ENCODE measurements around the gene PRH2. TPM values are rescaled to one million over a fixed set of nuclear protein-coding genes. Genes with fewer than 3 reads are reported as not detected.

The PRH2 gene
- total and polyA plus RNA-seq, 9 of the 15 experiments (the other 6 are each of a cell fraction or from before 2014, with no cell fraction given) = 0.18 to 0.81 (median 0.24) TPM; not detected in 6

DNA sequence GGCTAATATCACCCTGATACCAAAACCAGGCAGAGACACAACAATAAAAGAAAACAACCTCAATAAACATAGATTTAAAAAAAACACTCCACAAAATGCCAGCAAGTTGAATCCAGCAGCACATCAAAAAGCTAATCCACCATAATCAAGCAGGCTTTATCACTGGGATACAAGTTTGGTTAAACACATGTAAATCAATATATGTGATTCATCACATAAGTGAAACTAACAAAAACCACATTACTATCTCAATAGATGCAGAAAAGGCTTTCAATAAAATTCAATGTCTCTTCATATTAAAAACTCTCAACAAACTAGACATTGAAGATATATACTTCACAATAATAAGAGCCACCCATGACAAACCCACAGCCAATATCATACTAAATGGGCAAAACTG, 27.0 kb downstream of the PRH2 start (continued):
- TF ChIP-seq, protein P1, sequence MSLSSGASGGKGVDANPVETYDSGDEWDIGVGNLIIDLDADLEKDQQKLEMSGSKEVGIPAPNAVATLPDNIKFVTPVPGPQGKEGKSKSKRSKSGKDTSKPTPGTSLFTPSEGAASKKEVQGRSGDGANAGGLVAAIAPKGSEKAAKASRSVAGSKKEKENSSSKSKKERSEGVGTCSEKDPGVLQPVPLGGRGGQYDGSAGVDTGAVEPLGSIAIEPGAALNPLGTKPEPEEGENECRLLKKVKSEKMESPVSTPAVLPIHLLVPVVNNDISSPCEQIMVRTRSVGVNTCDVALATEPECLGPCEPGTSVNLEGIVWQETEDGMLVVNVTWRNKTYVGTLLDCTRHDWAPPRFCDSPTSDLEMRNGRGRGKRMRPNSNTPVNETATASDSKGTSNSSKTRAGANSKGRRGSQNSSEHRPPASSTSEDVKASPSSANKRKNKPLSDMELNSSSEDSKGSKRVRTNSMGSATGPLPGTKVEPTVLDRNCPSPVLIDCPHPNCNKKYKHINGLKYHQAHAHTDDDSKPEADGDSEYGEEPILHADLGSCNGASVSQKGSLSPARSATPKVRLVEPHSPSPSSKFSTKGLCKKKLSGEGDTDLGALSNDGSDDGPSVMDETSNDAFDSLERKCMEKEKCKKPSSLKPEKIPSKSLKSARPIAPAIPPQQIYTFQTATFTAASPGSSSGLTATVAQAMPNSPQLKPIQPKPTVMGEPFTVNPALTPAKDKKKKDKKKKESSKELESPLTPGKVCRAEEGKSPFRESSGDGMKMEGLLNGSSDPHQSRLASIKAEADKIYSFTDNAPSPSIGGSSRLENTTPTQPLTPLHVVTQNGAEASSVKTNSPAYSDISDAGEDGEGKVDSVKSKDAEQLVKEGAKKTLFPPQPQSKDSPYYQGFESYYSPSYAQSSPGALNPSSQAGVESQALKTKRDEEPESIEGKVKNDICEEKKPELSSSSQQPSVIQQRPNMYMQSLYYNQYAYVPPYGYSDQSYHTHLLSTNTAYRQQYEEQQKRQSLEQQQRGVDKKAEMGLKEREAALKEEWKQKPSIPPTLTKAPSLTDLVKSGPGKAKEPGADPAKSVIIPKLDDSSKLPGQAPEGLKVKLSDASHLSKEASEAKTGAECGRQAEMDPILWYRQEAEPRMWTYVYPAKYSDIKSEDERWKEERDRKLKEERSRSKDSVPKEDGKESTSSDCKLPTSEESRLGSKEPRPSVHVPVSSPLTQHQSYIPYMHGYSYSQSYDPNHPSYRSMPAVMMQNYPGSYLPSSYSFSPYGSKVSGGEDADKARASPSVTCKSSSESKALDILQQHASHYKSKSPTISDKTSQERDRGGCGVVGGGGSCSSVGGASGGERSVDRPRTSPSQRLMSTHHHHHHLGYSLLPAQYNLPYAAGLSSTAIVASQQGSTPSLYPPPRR (CRISPR knock-in tag; IDR thresholded peaks at IDR 0.05; ENCODE audit: borderline replicate concordance) = no peak
- TF ChIP-seq, protein P2, sequence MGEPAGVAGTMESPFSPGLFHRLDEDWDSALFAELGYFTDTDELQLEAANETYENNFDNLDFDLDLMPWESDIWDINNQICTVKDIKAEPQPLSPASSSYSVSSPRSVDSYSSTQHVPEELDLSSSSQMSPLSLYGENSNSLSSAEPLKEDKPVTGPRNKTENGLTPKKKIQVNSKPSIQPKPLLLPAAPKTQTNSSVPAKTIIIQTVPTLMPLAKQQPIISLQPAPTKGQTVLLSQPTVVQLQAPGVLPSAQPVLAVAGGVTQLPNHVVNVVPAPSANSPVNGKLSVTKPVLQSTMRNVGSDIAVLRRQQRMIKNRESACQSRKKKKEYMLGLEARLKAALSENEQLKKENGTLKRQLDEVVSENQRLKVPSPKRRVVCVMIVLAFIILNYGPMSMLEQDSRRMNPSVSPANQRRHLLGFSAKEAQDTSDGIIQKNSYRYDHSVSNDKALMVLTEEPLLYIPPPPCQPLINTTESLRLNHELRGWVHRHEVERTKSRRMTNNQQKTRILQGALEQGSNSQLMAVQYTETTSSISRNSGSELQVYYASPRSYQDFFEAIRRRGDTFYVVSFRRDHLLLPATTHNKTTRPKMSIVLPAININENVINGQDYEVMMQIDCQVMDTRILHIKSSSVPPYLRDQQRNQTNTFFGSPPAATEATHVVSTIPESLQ (CRISPR knock-in tag; IDR thresholded peaks at IDR 0.05) = no peak
- TF ChIP-seq GABPB2 (CRISPR knock-in tag; conservative IDR thresholded peaks at IDR 0.05) (no peak), NKRF (IDR thresholded peaks at IDR 0.05; ENCODE audit: borderline replicate concordance) (no peak)

All from K562 (cell line).